Uterus (tissue), 4 donors: ENCODE results near the gene CHN2. TPM values are rescaled to one million over a fixed set of nuclear protein-coding genes. Genes with fewer than 3 reads are reported as not detected.

Experiments used
- DNase-seq, 2 donors: peaks; one replicate each; pipeline ENCODE4 v3.0.0-alpha.2; 2019 to 2020
- H3K27ac ChIP-seq, 2 donors: fragments of 200-600 bp; sonication (generic); 1 replicate in 1 of 2; 2 replicates in 1 of 2; pipeline ENCODE4 v1.5.1; 2016 to 2018
- H3K27me3 ChIP-seq, 2 donors: fragments of 200-600 bp; sonication (generic); one replicate each; pipeline ENCODE4 v1.5.1; 2018 to 2019; ENCODE audit warnings: control low read depth in 1 of 2
- H3K36me3 ChIP-seq, 2 donors: fragments of 200-600 bp; sonication (generic); one replicate each; pipeline ENCODE4 v1.5.1; 2019; ENCODE audit warnings: control low read depth in 1 of 2
- H3K4me1 ChIP-seq, 2 donors: fragments of 200-600 bp; sonication (generic); one replicate each; pipeline ENCODE4 v1.5.1; 2018 to 2019; ENCODE audit warnings: control low read depth in 1 of 2
- H3K4me3 ChIP-seq, 2 donors: fragments of 200-600 bp; sonication (generic); 1 replicate in 1 of 2; 2 replicates in 1 of 2; pipeline ENCODE4 v1.5.1; 2018 to 2019; ENCODE audit warnings: mild to moderate bottlenecking in 1 of 2
- H3K9me3 ChIP-seq, 2 donors: fragments of 200-600 bp; sonication (generic); one replicate each; pipeline ENCODE4 v1.5.1; 2019; ENCODE audit warnings: control low read depth in 1 of 2
- CTCF ChIP-seq, 4 experiments: fragments of 200-600 bp in 2 of 4; fragments of 450-650 bp in 2 of 4; sonication (generic) in 2 of 4; IDR thresholded peaks; one replicate each; pipeline ENCODE4 v1.5.1; 2016 to 2019; ENCODE audit warnings: antibody characterized with exemption in 4 of 4, mild to moderate bottlenecking in 2 of 4, moderate library complexity in 1 of 4
- POLR2A ChIP-seq, 2 donors: fragments of 450-650 bp; IDR thresholded peaks; one replicate each; pipeline ENCODE4 v1.6.1; 2016; ENCODE audit warnings: antibody characterized with exemption in 2 of 2, mild to moderate bottlenecking in 1 of 2, moderate library complexity in 1 of 2
- intact Hi-C: fragments of 100-400 bp; cut with DNase I; formaldehyde crosslinking; loops from one replicate; pipeline ENCODE4 v1.15.1; 2023; ENCODE audit warnings: low total_unique reads
- total RNA-seq, 4 donors: library from RNA; depleted of rRNA in 3 of 4; stranded (reverse); fragments of >200 nt in 3 of 4; gene quantifications; one replicate each; pipeline versions ENCODE4 v1.1.0 to v1.2.4, GENCODE V29; 2014 to 2023
- donor health status: DM: yes; HTN: yes; CAD: no.

CHN2 gene
- total RNA-seq, 4 donors from 2014 or later, result 9.8 to 22.9 (median 18.3) TPM

GRCh38 chr7:29158795-29159423 is 35.7 kb upstream of the CHN2 start:
- H3K4me3 ChIP-seq, result no peak overlapping the region
- intact Hi-C loops, result no loop called here
- no peaks in the 10 kb centered on the region for H3K36me3 ChIP-seq
- H3K27ac ChIP-seq, result no peak overlapping the region
- H3K9me3 ChIP-seq, result no peaks in the 10 kb centered on the region
- DNase-seq, result no peak
- H3K4me1 ChIP-seq, result no peaks in the 10 kb centered on the region
- TF ChIP-seq POLR2A (IDR thresholded peaks at IDR 0.05), result no peak
- TF ChIP-seq CTCF (IDR thresholded peaks at IDR 0.05), result no peak
- H3K27me3 ChIP-seq, result no peaks in the 10 kb centered on the region

GRCh38 chr7:29160080-29160479 is 34.5 kb upstream of the CHN2 start:
- TF ChIP-seq POLR2A (IDR thresholded peaks at IDR 0.05) (no peak), CTCF (IDR thresholded peaks at IDR 0.05) (no peak)
- no peak overlapping the region for H3K27ac ChIP-seq
- no peaks in the 10 kb centered on the region for H3K9me3 ChIP-seq
- H3K4me1 ChIP-seq, result no peaks in the 10 kb centered on the region
- intact Hi-C loops, result no loop called here
- no peak for DNase-seq
- H3K27me3 ChIP-seq, result no peaks in the 10 kb centered on the region
- no peaks in the 10 kb centered on the region for H3K36me3 ChIP-seq
- H3K4me3 ChIP-seq, result no peak overlapping the region

GRCh38 chr7:29161231-29161630 is 33.3 kb upstream of the CHN2 start:
- H3K9me3 ChIP-seq, result no peaks in the 10 kb centered on the region
- no peak overlapping the region for H3K4me3 ChIP-seq
- no peak for TF ChIP-seq POLR2A (IDR thresholded peaks at IDR 0.05)
- no peak for TF ChIP-seq CTCF (IDR thresholded peaks at IDR 0.05)
- intact Hi-C loops, result no loop called here
- H3K4me1 ChIP-seq, result no peaks in the 10 kb centered on the region
- no peaks in the 10 kb centered on the region for H3K27me3 ChIP-seq
- no peak overlapping the region for H3K27ac ChIP-seq
- no peak for DNase-seq
- H3K36me3 ChIP-seq, result no peaks in the 10 kb centered on the region

GRCh38 chr7:29162577-29162976 is 32.0 kb upstream of the CHN2 start:
- H3K9me3 ChIP-seq, result no peaks in the 10 kb centered on the region
- H3K27me3 ChIP-seq, result no peaks in the 10 kb centered on the region
- H3K4me1 ChIP-seq, result no peaks in the 10 kb centered on the region
- TF ChIP-seq CTCF (IDR thresholded peaks at IDR 0.05) (no peak), POLR2A (IDR thresholded peaks at IDR 0.05) (no peak)
- intact Hi-C loops, result no loop called here
- H3K27ac ChIP-seq, result no peak overlapping the region
- H3K4me3 ChIP-seq, result no peak overlapping the region
- DNase-seq, result no peak
- H3K36me3 ChIP-seq, result no peaks in the 10 kb centered on the region

GRCh38 chr7:29163854-29164253 is 30.7 kb upstream of the CHN2 start:
- Histone ChIP-seq H3K27me3 (no peaks in the 10 kb centered on the region), H3K9me3 (no peaks in the 10 kb centered on the region), H3K4me3 (no peak overlapping the region), H3K36me3 (no peaks in the 10 kb centered on the region), H3K27ac (no peak overlapping the region), H3K4me1 (no peaks in the 10 kb centered on the region)
- no peak for DNase-seq
- no peak for TF ChIP-seq CTCF (IDR thresholded peaks at IDR 0.05)
- TF ChIP-seq POLR2A (IDR thresholded peaks at IDR 0.05), result no peak
- intact Hi-C loops, result no loop called here
